Mucosa of descending colon (tissue), 3 donors: ENCODE results near the gene MYO1E. TPM values are rescaled to one million over a fixed set of nuclear protein-coding genes. Genes with fewer than 3 reads are reported as not detected.
A peak's percentile ranks its signal among the peaks of the same experiment; 100 is the strongest.

Experiments used
- ATAC-seq: fragments of 200-7000 bp; cut with Tn5 transposase; one replicate; pipeline ENCODE4 v1.9.1; 2020; ENCODE audit warnings: mild to moderate bottlenecking, moderate library complexity
- DNase-seq, 3 donors: peaks; one replicate each; pipeline ENCODE4 v3.0.0-alpha.2; 2020
- H3K36me3 ChIP-seq: fragments of 200-600 bp; one replicate; pipeline ENCODE4 v1.8.0; 2021; ENCODE audit warnings: low read depth, mild to moderate bottlenecking
- H3K4me1 ChIP-seq: fragments of 200-600 bp; one replicate; pipeline ENCODE4 v1.8.0; 2021; ENCODE audit warnings: low read depth, mild to moderate bottlenecking
- H3K4me3 ChIP-seq: fragments of 200-600 bp; one replicate; pipeline ENCODE4 v1.8.0; 2021; ENCODE audit warnings: mild to moderate bottlenecking
- H3K9me3 ChIP-seq: fragments of 200-600 bp; one replicate; pipeline ENCODE4 v1.8.0; 2021; ENCODE audit warnings: mild to moderate bottlenecking
- CTCF ChIP-seq: fragments of 200-600 bp; IDR thresholded peaks from one replicate; pipeline ENCODE4 v1.8.0; 2022; ENCODE audit warnings: antibody characterized with exemption, mild to moderate bottlenecking
- intact Hi-C, 2 donors: fragments of 100-400 bp; cut with DNase I in 1 of 2; cut with micrococcal nuclease in 1 of 2; formaldehyde crosslinking; loops; one replicate each; pipeline versions ENCODE4 v1.11.0 to v1.11.1; 2022; cut with DNase I, micrococcal nuclease
- total RNA-seq, 3 donors: library from RNA; stranded (reverse); fragmentation: NEBNext Ultra II Directional in 2 of 3; extraction: Animal tissue kit (Norgen Biotek cat#: 25700) in 2 of 3; gene quantifications; one replicate each; pipeline versions ENCODE4 v1.2.1 to v1.2.4, GENCODE V29; 2021 to 2023
- donor health status: DM: no; HTN: no; CAD: no; lungs with moderate emphysema.
- donor health status: DM: no; HTN: no; CAD: no.
- donor health status: DM: no; HTN: yes; CAD: no.

MYO1E gene
- total RNA-seq, 3 donors from 2014 or later: 189 to 325 (median 283) TPM

- Histone ChIP-seq H3K36me3 (no peaks in the 10 kb centered on the region), H3K4me3 (no peak overlapping the region), H3K9me3 (no peaks in the 10 kb centered on the region), H3K4me1 (no peaks in the 10 kb centered on the region)
- TF ChIP-seq CTCF: no peak
- ATAC-seq (peak; percentile 18), DNase-seq (no peak)
- intact Hi-C loops: no loop called here
Observed at GRCh38 chr15:59232476-59232875, 140.2 kb downstream of the MYO1E start.

- no peak for ATAC-seq
- intact Hi-C loops: no loop called here
- H3K4me3 ChIP-seq: no peak overlapping the region
Observed at GRCh38 chr15:59230531-59231055, 142.1 kb downstream of the MYO1E start.

DNA sequence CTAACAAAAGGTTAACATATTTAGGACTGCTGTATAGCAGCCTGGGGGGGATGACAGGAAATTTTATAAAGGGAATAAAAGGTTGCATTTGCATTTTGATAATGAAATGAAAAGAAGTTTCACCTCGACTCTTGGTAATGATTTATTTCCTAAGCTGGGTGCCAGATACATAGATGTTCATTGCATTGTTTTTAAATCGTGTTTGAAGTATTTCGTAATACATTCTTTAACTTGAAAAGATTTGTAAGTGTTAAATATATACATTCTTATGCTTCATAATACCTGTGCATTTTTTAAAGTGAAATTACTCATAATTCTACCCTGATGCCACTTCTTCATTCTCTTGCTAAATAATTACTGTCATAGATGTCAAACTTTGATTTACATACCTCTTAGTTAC is 143.2 kb downstream of the MYO1E start:
- Histone ChIP-seq H3K4me3 (no peak overlapping the region), H3K36me3 (no peaks in the 10 kb centered on the region), H3K9me3 (no peaks in the 10 kb centered on the region), H3K4me1 (no peaks in the 10 kb centered on the region)
- no peak for DNase-seq
- intact Hi-C loops: no loop called here
- ATAC-seq: no peak
- TF ChIP-seq CTCF: no peak

More at GRCh38 chr15:59230531-59231055, 142.1 kb downstream of the MYO1E start:
- no peak for TF ChIP-seq CTCF
- no peaks in the 10 kb centered on the region for H3K4me1 ChIP-seq
- H3K9me3 ChIP-seq: no peaks in the 10 kb centered on the region
- H3K36me3 ChIP-seq: no peaks in the 10 kb centered on the region
- DNase-seq: no peak

- intact Hi-C loops: no loop called here
- no peak for TF ChIP-seq CTCF
Observed at GRCh38 chr15:59229015-59229414, 143.7 kb downstream of the MYO1E start.

DNA sequence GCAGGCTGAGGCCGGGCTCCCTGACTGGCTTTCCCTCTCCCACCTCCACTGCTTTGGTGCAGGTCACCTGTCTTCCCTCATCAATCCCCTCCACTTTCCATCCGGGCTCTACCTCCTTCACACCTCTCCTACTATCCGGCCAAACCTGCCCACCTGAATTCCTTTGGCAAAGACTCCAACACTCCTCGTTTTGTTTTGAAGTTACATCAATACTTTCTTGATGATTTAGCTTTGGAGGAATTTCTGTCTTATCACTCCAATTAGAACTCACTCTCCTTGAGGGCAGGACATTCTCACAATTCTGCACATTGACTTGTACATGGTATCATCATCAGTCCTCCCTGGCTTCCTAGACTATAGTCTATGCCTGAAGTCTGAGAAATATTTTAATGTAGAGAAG is 145.7 kb downstream of the MYO1E start:
- ATAC-seq (no peak), DNase-seq (no peak)
- Histone ChIP-seq H3K9me3 (no peaks in the 10 kb centered on the region), H3K36me3 (no peaks in the 10 kb centered on the region), H3K4me1 (no peaks in the 10 kb centered on the region), H3K4me3 (no peak overlapping the region)
- intact Hi-C loops: no loop called here
- no peak for TF ChIP-seq CTCF

More at GRCh38 chr15:59229015-59229414, 143.7 kb downstream of the MYO1E start:
- Histone ChIP-seq H3K4me3 (no peak overlapping the region), H3K9me3 (no peaks in the 10 kb centered on the region), H3K36me3 (no peaks in the 10 kb centered on the region), H3K4me1 (no peaks in the 10 kb centered on the region)
- DNase-seq: no peak
- no peak for ATAC-seq

DNA sequence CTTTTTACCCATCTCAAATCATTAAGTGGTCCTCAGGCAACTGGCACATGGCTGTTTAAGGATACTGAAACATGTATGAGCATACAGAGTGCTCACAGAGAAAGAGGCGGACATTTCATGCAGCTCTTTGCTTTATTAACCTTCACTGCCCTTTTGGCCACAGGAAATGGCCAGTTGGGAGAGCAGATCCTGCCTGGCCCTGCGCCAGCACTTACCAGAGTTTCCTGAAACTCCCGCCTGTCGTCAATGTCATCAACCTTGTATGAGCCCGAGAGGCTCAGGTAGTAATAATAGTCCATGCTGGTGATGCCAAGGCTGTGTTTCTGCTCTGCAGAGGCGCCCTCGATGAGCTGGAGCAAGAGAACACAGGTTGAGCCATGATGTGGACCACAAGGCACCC is 148.2 kb downstream of the MYO1E start:
- Histone ChIP-seq H3K9me3 (no peaks in the 10 kb centered on the region), H3K36me3 (no peaks in the 10 kb centered on the region), H3K4me1 (no peaks in the 10 kb centered on the region), H3K4me3 (no peak overlapping the region)
- DNase-seq (peak in 2 of 3 donors; percentile 33 to 53), ATAC-seq (peak; percentile 66)
- no peak for TF ChIP-seq CTCF
- intact Hi-C loops: no loop called here
